ENCODE results near the gene KRTAP10-3.
"Not testable (repeated sequence)": the region's sequence is repeated elsewhere in the genome, so short reads cannot be mapped to it uniquely, and the experiment has no call there.

KRTAP10-3 gene

DNA sequence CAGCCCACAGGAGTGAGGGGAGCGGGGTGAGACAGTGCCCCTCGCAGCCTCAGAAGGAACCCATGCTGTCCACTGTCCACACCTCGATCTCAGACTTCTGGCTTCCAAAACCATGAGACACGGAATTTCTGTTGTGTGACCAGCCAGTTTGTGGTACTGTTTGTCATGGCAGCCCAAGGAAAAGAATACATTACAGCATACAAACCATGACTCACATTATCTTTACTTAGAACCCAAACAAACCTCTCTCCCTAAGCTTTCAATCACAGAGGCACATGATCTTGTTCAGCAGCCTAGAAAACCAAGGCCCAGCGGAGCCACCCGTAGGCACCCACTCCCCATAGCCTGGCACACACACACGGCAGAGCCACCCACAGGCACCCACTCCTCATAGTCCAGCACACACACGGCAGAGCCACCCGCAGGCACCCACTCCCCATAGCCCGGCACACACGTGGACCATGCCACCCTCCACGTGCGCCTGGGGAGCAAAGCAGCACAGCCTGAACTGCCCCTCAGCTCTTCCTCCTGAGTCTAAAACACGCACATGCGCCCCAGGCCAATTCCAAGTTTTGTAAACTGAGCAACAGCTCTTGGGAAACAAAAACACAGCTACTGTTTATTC lies 14.5 kb upstream of the KRTAP10-3 start:
- FAIRE-seq (no peak), DNase-seq (ENCODE audit: extremely low spot score, insufficient read length, low read depth) (no peak)

DNA sequence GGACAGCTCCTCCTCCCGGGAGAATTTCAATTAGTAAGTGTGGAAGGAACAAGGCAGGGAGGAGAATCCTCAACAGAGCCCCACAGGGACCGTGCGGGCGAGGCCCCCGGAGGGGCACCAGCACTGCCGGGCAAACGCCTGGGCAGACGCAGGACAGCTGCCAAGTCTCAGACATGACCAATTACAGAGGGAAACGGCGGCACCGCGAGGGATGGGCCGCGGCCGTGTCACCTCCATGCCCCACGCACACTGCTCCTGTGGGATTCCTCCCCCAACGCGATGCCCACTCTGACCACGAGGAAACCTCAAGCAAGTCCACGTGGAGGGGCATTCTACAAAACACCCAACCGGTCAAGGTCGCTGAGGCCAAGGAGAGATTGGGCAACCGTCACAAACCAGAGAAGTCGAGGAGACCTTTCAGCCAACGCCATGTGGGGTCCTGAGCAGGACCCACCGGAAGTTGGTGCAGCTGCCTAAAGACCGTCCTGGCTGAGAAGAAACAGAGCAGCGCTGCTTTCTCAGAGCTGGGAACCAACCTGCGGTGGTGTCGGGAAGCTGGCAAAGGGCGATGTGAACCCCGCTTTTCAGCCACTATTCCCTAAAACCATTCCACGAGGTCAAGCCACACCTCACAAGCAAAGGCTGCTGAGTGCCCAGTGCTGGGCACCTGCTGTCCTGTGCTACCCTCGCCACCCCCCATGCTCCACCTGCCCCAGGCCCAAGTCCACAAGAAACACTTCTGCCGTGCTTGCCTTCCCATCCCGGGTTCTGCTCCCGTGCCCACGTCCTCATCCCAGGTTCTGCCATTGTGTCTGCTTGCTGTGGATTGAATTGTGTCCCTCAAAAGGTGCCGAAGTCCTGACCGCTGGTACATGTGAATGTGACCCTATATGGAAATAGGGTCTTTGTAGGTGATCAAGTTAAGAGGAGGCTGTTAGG lies 13.5 kb upstream of the KRTAP10-3 start:
- FAIRE-seq: no peak
- DNase-seq (ENCODE audit: extremely low spot score, insufficient read length, low read depth): no peak

DNA sequence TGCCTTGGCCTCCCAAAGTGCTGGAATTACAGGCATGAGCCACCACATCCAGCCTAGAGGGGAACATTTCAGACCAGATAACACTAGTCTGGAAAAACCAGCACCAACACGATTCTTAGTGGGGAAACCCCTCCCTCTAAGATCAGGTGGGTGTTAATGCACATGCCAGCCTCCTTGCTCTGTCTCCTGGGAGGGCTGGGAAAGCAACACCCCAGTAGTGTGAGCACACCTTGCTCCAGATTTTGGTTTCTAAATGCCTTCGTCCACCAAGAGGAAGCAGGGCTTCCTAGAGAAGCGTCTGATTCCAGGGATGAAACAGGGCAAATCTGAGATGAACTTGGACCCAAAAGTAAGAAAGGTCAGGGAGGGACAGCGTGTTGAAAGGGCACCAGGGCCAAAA lies 12.7 kb upstream of the KRTAP10-3 start:
- FAIRE-seq: no peak
- no peak for DNase-seq (ENCODE audit: extremely low spot score, insufficient read length, low read depth)

DNA sequence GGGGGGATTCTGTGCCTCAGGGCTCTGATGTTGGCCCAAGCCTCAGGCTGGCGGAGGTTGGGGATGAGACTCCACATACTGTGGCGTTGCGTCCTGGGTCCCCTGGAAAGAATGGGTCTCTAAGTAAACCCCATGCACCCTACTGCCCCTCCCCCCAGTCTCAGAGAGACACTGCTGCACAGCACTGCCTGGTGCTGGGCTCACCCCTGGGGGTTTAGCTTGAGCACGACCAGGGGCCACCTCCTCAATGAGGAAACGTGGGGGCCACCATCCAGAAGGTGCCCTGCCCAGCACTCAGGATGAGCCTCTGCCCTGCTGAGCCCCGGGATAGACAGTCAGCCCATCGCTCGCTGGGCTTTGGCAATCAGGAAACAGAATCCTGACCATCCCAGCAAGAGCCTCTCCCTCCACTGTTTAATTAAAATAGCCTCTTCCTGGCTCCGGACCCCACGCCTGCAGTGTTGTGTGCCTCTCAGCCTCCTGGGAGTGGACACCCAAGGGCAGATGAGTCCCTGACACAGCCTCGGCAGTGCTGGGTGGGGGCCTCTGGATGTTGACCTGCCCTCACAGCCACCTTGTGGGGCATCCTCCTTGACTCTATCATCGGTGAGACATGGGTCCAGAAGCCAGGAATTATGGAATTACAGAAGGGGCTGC lies 11.4 kb upstream of the KRTAP10-3 start:
- no peak for FAIRE-seq
- DNase-seq (ENCODE audit: extremely low spot score, insufficient read length, low read depth): no peak

DNA sequence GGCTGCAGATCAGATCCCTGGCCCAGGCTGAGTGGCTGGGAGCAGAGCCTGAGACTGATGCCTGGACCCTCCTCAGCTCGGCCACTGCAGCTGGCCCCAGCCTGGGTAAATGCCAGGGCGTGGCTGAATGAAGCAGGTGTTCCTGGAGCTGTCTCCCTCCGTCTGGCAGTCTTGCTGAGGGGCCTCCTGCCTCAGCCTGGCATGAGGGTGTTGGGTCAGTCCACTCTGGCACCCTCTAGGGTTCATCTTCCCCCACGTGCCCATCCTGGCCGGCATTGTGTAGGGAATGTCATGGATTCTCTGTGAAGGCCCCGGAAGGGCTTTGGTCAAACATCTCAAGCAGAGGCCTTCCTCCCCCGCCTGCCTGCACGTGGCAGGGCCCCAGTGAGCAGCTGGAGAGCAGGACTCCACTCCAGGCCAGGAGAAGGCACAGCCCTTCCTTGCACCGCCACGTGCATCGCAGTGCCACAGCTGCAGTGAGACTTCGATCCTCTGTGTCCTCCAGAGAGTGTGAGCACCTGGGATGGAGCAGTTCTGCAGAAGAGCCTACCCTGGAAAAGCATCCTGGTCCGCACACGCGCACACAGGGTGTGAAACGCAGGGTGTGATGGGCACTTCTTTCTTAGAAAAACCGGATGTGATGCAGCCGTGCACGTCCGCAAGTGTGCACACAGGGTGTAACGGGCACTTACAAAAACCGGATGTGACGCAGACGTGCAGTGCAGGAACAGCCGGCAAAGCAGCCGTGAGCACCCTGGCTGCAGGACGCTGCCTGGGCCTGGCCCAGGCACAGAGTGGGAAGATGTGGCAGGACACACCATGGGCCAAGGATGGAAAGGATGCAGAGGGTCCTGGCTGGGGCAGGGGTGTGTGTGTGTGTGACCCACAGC lies 10.3 kb upstream of the KRTAP10-3 start:
- FAIRE-seq (no peak), DNase-seq (ENCODE audit: extremely low spot score, insufficient read length, low read depth) (no peak)

DNA sequence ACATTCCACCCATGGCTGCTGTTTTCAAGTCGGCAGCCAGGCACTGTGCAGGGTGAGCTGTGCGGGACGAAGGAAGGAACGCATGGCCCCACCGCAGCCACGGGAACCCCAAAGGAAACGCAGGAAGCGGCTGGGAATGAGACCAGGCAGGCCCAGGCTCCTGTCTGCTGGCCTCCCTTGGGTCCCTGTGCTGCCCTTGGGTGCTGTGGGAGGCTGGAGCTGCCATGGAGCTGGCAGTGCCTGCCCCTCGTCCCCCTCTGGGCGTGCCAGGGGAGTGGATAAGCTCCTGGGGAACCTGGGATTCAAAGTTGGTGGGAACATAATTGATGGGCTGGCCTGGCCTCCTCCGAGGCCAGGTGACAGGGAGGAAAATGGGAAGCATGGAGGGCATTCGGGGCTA lies 9.7 kb upstream of the KRTAP10-3 start:
- FAIRE-seq (no peak), DNase-seq (ENCODE audit: extremely low spot score, insufficient read length, low read depth) (no peak)

DNA sequence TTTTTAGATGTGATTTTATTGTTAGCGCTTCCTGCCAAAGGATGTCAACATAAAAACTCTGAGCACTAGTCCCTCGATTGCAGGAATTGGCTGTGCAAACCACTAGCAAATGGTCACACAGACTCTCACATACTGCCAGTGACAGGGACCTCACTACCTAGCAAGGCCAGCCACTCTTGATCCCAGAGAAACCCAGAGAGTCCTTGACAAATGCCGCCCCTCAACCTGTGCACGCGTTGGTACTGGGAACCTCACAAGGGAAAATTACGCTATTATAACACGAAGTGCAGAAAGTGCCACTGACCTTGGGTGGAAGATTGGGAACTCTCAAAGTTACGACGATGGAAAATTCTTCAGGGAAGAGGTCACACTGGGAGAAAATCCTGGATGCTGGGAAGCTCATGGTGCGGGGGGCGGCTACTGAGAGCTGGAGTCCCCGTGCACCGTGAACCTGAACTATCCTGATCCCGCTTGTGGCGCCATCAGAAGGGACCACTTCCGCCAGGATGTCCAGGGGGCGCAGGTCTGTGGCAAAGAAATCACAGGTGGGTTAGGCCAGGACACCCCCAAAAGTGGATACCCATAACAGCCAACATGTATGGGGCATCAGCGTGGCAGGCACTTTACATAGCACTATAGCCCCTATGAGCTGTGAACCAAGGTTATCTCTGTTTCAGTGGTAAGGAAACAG lies 9.0 kb upstream of the KRTAP10-3 start:
- DNase-seq (ENCODE audit: extremely low spot score, insufficient read length, low read depth): no peak
- FAIRE-seq: no peak

DNA sequence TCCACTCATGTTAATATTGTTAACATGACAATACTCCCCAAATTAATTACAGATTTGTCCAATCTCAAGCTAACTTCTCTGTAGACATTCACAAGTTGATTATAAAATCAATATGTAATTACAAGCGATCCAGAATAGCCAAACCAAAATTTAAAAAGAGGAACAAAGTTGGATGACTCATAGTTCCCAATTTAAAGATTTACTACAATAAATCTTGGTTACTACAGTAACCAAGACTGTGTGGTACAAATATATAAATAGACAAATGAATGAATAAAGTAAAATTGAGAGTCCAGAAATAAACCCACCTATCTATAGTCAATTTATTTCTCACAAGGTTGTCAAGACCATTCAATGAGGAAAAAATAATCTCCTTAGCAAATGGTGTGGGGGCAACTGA lies 7.8 kb upstream of the KRTAP10-3 start:
- FAIRE-seq: no peak
- no peak for DNase-seq (ENCODE audit: extremely low spot score, insufficient read length, low read depth)

DNA sequence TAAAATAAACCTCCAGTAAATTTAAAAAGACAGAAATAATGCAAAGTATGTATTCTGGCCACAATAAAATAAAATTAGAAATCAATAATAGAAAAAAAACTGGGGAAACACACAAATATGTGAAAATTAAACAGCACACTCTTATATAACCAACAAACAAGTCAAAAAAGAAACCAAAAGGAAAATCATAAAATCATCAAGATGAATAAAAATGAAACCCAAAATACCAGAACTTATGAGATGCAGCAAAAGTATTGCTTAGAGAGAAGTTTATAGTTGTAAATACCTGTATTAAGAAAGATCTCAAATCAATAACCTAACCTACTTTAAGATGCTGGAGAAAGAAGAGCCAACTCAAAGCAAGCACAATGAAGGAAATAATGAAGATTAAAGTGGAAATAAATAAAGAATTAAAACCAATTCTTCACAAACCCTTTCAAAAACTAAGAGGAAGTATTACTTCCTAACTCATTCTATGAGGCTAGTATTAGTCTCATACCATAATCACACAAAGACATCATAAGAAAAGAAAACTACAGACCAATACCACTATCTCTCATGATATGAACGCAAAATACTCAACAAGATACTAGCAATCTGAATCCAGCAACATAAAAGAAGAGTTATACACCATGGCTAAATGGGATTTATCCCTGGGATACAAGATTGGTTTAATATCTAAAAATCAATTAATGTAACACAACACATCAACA lies 6.4 kb upstream of the KRTAP10-3 start:
- FAIRE-seq (peak; percentile 74), DNase-seq (ENCODE audit: extremely low spot score, insufficient read length, low read depth) (no peak)

DNA sequence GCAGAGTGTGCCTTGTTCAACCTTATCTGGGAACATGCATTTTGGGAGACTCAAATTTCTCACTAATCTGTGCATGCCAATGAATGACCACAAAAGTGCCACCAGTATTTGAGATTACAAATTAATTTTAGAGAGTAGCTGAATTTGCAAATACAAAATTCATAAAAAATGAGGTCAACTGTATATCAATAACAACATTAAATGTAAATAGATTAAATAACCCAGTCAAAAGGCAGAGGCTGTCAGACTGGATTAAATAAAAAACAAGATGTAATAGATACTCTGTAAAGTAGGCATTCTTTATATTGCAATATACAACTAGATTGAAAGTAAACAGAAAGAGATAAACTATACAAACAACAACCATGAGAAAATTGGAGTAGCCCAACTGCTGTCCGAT lies 5.5 kb upstream of the KRTAP10-3 start:
- DNase-seq (ENCODE audit: extremely low spot score, insufficient read length, low read depth): no peak
- FAIRE-seq: no peak

DNA sequence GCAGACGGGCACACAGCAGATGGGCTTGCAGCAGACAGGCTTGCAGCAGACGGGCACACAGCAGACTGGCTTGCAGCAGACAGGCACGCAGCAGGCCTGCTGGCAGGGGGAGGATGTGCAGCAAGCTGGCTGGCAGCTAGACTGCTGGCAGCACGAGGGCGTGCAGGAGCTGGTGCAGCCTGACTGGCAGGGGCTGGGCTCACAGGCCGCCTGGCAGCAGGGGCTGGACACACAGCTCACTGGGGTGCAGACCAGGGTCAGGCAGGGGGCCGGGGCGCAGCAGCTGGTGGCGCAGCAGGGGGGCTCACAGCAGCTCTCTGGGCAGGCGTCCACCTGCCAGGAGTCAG lies 293 bp downstream of the KRTAP10-3 start:
- DNase-seq (ENCODE audit: extremely low spot score, insufficient read length, low read depth); FAIRE-seq: not testable (repeated sequence)

DNA sequence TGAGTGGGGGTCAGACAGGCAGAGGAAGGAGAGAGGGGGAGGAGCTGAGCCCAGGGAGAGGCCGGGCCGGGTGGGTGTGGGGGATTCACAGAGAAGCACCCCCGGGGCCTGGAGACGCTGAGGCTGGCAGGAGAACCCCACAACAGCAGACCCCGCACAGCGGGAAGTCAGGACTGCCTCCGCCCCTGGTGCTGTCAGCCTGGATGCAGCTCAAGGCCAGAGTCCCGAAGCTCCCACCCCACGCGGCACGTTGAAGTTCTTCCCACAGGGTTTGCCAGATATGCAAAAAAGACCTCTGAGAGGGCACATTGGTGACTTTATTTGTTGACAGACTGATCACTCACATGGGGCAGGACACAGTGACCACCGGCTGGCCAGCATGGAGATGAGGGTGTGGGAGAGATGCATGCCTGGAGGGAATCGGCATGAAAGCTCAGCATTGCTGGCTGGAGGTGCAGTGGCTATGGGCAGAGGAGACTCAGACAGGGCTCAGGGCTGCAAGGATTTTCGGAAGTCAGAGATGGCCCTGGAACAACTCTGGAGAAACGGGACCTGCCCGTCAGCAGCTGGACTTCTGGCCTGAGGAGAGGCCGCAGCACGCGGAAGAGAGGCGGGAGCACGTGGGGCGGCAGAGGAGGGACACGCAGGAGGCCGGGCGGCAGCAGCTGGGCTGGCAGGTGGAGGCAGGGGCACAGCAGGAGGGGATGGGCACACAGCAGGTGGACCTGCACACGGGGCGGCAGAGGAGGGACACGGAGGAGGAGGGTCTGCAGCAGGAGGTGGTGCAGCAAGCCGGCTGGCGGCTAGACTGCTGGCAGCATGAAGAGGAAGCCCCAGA lies 885 bp downstream of the KRTAP10-3 start:
- DNase-seq (ENCODE audit: extremely low spot score, insufficient read length, low read depth) (no peak), FAIRE-seq (no peak)

DNA sequence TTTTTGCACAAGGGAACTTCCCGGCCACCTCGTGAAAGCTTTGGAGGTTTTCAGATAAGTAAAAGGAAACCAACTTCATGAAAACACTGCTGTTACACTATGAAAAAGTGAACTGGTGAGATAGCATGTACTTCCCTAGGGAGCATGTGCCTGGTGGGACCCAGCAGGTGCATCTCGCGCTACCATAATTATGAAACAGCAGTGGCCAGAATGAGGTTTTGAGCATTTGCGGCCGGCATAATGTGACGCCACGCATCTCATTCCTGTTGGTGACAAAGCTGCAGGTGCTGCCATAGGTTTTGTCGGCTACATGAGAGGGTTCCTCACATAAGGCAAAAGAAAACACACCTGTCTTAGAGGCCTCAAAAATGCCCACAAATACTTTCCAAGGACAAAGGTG lies 1.7 kb downstream of the KRTAP10-3 start:
- DNase-seq (ENCODE audit: extremely low spot score, insufficient read length, low read depth) (no peak), FAIRE-seq (no peak)

DNA sequence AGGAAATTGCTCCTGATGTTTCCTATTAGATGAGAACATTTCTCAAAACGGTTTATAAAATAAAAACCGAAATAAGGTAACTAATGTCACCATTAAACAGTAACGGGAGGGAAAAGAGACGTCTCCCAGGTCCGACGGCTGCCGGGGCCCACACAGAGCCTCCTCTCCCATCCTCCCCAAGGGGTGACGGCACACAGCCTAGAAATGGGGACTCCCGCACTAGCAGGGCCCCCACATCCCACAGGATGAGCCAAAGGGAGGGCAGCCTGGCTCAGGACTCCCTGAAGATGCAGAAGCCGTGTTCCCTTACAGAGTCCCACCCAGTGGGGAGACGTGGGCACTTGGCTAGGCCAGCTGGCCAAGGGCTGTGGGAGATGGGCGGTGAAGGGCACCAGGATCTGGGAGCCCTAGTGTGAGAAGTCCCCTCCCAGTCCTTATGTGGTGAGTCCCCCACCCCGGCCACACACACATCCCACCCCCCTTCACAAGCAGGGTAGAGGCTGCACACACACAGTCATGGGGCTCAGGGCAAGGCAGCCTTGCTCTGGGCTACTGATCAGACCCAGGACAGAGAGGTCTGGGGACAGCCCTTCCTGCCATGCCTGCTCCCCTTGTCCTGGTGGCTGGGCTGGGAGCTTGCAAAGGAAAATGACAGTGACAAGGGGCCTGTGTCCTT lies 3.3 kb downstream of the KRTAP10-3 start:
- FAIRE-seq: no peak
- no peak for DNase-seq (ENCODE audit: extremely low spot score, insufficient read length, low read depth)

DNA sequence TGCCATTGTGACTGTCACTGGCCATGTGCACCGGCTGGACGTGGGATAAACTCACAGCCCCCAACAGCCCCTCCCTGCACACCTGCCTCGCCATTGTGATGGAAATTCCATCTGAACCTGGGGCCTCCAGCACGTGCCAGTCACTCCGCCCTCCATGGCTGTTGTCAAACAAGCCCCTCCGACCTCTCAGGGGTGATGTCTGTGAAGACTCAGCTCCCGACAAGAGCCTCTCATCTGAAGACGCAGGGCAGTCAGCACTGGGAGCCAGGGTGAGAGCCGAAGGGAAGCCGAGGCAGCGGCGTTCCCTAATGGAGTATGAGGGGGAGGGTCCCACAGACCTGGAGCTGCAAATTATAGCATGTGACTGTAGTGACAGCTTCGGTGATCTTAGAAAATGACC lies 5.9 kb downstream of the KRTAP10-3 start:
- FAIRE-seq: no peak
- DNase-seq (ENCODE audit: extremely low spot score, insufficient read length, low read depth): no peak

DNA sequence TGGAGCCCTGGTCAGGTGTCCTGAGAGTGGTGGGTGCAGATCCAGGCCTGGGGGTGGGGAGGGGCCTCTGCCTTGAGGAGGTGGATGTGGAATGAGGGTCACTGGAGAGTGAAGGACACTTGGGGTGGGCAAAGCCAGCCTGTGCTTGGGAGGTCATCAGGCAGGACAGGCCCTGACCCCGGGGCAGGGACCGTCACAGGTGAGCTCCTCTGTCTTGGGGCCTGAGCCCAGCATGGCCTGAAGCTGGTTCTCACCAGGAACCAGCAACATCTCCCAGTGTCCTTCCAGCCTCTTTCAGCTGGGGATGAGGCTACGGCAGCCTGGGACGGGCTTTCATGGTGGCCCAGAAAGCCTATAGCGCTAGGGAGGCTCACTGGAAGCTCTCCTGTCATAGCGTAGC lies 6.5 kb downstream of the KRTAP10-3 start:
- DNase-seq (ENCODE audit: extremely low spot score, insufficient read length, low read depth): no peak
- no peak for FAIRE-seq

DNA sequence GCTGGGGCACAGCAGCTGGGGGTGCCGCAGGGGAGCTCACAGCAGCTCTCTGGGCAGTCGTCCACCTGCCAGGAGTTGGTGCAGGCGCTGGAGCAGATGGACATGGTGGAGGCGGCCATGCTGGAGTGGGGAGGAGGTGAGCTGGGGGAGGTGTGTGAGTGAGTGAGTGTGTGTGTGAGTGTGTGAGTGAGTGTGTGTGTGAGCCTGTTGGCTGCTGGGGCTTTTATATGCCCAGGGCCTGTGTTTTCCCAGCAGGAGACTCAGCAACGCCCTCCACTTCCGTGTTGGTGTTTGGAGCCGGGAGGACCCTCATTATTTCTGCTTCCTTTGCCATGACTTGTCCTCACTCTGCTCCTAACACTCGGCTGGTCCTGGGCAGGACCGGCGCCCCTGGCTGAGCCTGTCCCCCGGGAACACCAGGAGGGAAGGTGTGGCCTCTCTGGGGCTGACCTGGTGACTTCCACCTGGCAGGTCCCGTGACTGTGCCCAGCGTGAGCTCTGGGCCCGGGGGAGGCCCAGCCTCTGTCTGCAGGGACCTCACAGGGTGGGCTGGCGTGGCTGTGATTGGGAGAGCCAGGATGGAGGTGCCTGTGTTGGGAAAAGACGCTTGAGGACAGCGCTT lies 7.1 kb downstream of the KRTAP10-3 start, which contains the start of gene KRTAP10-2:
KRTAP10-2 (minus strand) TSS at position 166 of the 622 bp plus-strand sequence; CDS start at position 119, 47 bp downstream.
- DNase-seq (ENCODE audit: extremely low spot score, insufficient read length, low read depth) (no peak), FAIRE-seq (no peak)

Measured in GM18507 (cell line).